ENCODE data around the gene SLC24A5.

SLC24A5 gene

DNA sequence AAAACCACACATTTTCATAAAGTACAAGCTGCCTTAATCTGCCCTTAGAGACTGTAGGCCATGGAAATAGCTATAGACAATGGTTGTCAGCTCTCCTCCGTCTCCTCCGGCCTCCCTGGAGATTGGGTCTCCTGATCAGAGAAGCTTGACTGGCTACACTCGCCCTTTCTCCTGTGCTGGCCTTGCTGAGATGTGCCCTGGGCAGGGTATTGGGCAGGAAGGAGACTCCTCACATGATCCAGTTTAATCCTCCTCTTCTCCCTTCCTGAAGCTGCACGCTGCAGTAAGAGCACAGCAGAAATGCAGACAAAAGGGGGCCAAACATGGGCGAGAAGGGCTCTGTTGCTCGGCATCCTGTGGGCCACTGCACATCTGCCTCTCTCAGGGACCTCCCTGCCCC is at the start of gene SLC24A5:
Gene SLC24A5 (plus strand): TSS at position 246 of the 400 bp plus-strand sequence. CDS start 55 bp downstream, at position 301.
- no peak for FAIRE-seq

DNA sequence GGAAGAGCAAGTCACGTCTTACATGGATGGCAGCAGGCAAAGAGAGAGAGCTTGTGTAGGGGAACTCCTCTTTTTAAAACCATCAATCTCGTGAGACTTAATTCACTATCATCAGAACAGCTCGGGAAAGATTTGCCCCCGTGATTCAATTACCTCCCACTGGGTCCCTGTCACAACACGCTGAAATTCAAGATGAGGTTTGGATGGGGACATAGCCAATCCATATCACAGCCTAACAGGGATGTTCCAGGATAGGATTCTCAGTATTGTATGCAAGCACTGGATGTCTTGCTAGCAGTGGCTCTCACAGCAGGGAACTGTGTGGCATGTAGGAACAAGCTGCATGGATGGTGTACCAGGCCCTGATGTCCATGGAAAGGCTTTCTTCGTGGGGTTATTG is 47.8 kb upstream of the SLC24A5 start:
- FAIRE-seq = no peak

DNA sequence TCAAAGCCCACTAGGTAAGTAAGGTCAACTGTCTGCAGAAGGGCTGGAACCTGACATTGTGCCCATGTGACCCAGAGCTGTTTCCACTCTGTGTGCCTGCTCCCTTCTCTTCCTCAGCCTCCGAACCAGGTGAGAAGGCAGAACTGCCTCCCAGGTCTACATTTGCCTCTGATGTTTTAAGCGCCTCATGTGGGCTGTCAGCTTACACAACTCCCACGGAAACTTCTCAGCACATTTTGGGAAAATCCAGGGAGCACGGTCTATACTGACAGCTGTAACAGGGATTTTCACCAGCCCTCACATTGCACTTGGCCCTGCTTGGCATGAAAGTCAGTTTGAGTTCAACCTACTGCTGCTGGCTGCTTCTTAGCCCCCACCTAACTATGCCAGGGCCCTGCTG is 46.9 kb upstream of the SLC24A5 start:
- FAIRE-seq = no peak

DNA sequence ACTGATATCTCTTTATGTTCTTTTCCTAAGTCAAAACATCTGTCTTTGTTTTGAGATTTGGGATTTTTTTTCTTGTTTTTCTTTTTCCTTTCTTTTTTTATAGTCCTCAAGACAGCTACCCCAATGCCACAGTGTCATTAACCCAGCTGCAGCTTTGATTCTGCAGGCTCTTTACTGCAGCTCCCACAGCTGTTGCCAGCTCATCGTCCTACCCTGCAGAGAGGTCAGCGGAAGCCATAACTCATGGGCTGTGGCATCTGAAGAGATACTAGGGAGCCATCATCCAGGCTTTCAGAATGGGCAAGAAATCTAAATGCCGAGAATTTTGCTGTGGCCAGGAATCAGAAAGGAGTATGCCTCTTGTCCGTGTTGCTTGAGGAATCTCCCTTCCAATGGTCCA is 44.3 kb upstream of the SLC24A5 start:
- no peak for FAIRE-seq

DNA sequence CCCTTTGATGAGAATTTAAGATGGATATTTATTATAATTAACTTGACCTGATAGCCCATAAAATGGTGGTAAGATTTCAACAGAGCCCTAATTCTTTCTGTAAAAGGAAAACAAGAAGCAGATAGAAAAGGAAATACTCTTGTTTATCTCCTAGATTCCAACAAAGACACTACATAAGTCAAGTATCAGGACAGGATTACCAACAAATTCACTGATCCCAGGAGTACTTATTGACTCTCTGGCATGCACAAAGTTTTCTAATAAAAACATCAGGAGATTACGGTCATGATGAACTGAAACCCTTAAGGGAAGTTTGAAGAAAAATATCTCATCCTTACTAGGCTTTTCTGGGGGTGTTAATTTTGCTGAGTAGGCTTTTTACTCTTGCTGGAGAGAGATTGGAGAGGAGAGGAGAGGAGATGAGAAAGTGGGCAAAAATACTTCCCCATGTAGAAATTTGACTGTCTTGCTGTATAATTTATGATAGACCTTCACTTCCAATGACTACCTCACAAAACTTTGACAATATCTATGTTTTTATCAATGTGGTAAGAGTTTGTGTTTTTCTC is 43.1 kb upstream of the SLC24A5 start:
- FAIRE-seq = no peak

DNA sequence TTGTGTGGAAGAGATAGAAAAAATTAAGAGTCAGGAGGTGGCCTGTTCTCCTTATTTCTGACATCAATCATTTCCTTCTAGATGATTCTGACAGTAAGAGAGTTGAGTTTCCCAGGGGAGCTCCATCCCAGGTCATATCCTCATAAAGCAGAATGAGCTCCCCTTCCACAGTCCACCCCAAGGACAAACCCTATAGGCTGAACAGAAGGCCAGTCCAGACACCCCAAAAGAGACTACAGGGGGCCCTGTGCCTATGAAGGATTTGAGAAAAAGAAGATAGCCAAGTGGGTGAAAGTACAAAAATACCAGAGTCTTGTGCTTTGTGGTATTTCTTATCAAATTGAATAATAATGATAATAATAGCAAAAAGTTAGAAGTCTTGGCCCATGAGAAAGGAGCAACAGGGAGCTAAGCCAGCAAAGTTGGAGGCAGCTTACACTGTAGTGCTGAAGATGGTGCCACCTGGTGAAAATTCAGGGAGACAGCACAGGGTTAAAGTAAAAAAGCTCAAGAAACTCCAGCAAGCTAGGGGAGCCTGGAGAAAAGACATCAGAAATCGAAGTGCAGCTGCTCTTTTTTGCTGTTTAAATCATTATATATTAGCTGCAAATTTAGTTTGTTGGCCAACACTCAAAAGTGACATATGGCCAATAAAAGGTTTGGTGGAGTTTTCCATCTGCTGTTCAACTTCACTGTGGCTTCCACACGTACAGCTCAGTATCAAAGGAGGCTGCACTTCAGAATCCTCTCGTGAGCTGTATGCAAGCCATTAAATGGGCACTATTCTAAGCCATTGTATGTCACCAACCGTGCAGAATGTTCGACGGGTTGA is 35.8 kb upstream of the SLC24A5 start:
- FAIRE-seq = no peak

DNA sequence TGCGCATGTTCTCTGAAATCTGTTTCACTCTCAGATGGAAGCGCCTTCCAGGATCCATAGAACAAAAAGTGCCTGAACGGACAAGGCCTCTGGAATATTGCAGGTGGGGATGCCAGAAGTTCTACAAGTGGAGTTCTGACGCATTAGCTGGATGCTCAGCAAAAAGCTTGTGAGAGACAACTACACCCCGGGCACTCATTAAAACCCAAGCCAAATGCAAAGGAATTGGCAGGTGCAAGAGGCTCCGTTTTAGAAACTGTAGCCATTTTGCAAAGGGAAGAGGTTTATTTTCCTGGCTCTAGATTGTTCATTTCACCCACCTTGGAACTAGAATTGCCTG is 35.2 kb upstream of the SLC24A5 start:
- FAIRE-seq = no peak

DNA sequence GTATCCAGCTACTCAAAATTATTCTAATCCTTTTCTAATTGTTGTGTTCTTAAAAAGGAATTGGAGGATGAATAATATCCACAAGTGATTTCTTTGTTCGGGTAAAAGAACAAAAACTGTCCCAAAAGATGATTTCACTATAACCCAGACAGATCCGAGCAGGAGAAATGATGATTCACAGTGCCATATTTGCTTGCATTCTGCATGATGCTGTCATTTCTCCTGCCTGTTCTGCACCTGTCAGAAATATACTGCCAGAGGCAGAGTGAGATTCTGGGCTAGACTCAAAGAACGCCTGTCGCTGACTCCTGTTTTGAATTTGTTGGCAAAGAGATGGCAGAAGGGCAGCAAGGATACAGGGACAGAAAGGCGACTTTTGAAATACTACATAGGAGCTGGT is 34.7 kb upstream of the SLC24A5 start:
- no peak for FAIRE-seq

DNA sequence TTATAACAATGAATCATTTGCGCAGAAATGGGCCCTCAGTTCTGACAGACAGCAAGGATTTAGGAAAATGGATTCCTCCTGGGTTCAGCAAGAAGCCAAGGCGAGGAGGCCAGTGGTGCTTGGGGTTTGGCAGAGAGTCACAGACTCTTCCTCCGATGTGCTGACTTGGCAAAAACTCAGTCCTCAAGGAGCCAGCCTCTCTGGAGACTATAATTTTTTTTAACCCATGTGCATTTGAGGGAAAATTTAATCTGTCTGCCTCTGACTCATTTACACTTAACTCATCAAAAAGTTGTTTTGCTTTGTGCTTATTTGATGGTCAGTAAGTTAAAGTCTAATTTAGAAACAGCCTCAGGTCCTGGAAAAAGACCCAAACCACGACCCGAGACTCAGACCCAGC is 34.2 kb upstream of the SLC24A5 start:
- FAIRE-seq = no peak

DNA sequence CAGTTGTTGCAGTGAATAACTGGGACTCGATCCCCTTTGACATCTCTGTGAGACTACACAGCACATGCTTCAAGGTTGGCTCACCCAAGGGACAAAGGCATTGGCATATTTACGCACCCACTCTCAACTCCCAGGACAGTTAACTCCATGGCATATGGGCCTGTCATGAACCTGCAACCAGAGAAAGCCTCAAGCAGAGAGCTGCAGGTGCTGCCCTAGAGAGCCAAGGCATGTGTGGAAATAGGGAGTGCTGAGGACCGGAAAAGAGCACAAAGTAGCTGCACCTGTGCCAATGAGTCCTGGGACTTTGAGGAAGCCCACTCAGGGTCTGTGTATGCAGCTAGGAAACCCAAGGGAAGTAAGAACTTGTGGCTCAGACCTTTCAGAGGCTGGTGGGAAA is 32.9 kb upstream of the SLC24A5 start:
- no peak for FAIRE-seq

DNA sequence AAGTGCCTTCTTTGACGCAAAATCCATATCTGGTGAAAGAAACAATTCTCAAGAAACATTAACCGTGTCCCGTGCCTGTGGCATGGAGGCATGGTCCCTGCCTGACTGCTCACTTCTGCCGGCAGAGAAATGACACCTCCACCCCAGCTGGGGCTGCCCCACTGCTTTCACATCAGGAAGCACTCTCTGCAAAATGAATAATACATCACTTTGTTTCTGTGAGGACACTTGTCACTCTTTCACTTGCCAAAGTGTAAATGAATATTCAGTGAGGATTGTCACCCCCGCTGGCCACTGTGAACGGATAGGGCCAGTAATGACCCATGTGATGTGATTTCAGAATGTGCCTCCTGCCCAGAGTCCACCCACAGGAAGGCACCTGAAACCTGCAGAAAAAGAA is 31.1 kb upstream of the SLC24A5 start:
- FAIRE-seq = no peak

DNA sequence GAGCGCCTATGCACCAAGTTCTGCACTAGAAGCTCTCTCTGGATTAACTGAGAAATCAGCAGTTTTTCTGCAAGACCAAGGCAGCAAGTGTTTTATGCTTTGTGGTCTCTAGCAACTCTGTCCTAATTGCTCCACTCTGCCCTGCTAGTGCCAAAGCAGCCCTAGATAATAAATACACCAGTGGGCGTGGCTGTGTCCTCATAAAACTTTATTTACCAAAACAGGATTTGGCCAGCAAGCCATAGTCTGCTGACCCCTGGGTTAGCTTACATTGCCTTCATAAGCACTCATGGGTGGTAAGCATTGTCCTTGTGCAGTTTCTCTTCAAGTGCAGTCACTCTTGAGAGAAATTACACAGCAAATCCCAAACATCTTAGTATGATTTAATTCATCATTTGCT is 30.7 kb upstream of the SLC24A5 start:
- FAIRE-seq = no peak

DNA sequence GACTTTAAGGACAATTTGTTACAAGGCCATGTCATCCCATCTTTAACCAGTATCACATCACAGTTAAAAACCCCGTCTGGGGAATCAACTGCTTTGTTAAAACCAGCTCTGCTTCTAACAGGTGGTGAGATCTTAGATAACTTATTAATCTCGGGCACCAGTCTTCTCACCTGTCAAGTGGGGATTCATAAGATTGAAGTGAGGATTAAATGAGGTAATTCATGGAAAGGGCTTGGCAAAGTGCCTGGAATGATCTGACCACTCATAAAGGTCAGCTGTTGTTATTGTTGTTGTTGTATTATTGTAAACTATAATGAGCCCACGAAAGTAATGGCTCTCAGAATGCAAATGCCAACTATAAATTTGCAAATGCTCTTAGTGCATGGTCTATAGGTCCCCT is 30.1 kb upstream of the SLC24A5 start:
- no peak for FAIRE-seq

DNA sequence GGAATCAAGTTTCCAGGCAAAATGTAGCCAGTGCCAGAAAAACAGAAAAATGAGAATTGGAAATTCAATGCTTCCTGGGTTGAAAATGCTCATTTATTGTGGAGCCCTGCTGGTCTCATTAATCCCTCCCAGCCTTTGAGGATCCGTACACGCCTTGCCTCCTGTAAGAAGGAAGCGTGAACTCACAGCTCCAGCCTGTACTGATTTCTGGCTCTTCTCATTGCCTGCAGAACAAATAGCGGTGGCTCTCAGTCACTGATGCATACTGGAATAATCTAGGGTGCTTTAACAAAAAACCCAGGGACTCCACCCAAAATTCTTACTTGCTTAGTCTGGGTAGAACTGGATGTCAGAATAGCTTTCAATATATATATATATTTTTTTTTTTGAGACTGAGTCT is 29.3 kb upstream of the SLC24A5 start:
- FAIRE-seq = no peak

DNA sequence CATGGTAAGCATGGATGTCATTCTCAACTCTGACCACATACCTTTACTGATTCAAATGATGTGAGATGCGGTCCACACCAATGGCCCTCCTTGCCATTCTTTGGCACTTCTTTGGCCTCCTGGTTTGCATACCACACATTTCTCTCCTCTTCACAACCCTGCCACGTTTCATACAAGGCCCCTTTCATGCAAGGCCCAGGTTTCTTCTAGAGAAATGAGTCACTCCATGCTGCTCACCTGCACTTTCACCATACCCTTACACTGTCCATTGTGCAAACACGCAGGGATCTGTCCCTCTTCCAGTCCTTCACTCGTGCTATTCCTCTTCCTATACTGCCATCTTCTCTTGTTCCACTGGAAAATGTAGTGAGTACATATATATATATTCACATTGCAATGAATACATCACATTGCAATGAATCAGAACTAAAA is 24.4 kb upstream of the SLC24A5 start:
- FAIRE-seq = no peak

DNA sequence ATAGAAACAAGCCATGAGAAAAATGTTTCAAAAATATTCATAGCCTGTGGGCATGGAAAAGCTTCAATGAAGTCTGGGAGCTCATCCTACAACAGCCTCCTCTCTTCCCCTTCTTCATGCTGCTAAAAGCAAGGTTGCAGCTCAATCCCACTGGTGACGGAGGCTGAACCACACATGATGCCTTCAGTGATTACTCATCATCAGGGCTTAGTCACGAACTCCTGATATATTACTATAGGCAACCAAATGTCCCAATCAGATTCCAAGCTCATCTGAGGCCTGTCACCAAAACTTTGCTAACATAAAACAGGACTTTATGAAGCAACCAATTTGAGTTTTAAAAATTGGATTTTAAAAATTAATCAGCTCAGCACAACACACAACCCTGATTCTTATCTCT is 24.0 kb upstream of the SLC24A5 start:
- no peak for FAIRE-seq

DNA sequence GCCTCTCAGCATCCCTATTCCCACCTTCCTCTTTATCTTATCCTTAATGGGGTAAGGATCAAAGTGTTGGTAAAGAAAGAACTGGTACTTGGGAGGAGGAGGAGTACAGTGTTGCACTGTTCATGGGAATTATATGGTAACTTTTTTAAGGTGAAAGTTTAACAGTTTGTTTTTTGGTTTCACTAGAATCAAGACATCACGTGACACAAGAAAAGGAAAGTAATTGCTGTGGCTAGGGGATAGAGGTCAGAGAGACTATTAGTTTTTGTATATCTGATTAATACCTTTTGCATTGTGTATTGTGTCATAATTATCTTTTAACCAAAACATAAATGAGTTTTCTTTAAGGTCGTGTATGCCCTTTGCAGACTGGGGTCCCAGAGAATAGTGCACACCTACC is 23.5 kb upstream of the SLC24A5 start:
- FAIRE-seq = no peak

DNA sequence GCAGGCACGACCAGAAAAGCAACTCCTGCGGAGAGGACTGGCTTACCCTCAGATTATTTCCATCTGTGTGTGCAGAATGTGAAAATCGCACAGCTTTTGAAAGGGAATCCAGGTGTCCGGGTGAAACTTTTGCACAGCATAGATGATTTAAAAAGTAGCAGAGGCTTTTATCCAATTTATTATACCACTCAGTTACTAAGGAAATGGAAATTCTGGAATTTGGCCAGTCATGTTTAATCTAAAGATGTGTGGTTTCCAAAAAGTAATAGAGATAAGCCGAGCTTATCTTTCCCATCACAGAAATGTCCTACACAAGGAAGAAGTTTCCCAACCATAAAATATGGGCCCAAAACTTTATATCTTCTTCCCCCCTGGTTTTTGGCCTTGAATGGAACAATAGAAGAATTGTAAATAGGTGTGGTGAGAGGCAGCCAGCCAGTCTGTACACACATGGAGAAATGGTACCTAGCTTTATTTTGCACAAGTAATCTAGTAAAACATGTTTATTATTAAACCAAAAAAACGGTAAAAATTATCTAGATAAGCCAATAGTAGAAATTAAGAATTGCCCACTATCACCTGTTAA is 19.3 kb upstream of the SLC24A5 start:
- FAIRE-seq = no peak

DNA sequence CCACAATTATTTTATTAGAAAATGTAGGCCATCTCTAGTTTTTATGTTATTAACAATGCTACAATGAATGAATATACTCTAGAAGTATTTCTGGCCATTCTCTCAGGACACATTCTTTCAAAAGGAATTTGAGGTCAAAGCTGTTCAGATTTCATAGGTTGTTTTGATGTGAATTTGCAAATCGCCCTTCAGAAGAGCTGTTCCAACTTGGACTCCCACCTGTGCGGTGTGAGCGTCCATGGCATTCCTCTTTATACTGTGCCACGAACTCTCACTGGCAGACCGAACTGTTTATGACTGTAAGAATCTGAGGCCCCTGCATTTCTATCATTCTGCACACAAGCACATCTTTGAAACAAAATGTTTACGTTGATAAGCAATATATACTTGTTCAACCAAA is 18.6 kb upstream of the SLC24A5 start:
- FAIRE-seq = no peak

DNA sequence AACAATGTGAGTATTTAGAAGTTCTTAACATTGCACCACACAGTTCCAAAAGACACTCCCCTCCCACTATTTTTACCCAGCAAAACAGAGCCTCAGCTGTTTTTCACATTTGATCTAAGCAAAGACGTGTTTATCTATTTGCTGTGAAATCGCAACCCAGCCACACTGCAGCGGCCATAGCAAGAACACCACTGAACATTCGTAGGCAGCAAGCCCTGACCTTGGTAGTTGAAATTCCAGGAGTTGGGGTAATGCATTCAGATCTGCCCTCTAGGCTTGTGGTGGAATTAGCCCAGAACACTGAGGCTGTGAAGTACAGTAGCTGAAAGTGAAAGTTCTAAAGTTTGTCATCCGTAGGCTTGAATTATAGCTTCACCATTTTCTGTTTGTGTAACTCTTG is 17.1 kb upstream of the SLC24A5 start:
- no peak for FAIRE-seq

DNA sequence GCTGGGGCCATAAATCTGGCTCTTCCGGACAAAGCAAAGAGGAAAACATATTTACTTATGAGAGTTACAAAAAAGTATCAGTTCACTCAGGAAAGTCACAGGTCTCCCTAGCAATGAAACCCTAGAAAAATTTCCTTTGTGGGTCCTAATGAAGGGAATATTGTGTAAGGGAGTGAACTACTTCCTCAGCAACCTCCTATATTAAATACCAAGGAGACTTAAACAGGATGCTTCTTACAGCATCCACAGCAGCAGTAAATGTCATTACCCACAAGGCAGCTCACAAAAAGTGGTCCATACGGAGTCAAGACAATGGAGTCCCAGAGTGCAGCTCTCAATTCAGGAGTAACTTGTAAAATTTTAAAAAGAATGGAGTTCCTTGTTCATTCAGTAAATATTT is 14.9 kb upstream of the SLC24A5 start:
- no peak for FAIRE-seq

DNA sequence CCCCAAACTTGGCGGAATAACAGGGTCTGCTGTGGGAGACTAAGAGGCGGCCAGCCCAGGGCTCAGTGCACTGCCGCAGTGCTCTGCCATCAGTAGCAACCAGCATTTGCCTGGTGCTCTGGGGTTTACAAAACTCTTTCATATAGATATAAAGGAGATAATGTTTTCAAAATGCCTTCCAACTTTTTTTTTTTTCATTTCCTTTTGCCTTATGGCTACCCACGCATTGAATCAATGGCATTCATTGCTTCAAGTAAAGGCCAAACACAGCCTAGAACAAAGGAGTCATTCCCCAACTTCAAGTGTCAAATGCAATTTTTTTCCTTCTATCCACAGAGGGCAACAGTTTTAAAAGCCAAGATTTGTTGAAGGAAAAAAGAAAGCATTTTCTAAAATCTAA is 11.6 kb upstream of the SLC24A5 start:
- FAIRE-seq = no peak

DNA sequence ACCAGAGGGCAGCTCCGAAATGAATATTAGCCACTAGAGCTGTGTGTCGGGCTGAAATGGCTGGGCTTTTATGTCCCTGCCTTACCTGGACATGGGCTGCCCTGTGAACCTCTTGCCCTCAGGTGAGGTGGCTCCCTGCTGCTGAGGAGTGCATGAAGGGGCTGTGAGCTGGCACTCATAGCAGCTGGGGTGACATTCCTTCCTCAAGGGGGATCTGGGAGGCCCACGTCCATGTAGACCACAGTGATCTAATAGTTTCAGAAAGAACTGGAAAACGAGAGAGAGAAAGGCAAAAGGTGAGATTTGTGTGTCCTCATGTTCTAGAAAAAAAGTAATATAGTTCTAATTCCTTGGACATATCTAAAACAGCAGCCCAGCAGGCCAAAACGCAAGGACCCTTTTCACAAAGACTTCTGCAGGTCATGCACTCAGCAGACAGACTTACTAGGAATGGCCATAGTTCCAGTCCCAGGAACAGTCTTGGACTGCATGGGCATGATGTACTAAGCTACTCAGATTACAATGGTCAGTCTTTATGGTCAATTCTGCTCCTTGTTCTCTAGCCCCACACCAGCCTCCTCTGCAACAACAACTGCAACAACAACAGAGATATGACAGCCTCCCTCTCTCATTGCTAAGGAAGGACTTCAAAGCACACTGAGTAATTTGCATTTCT is 10.8 kb upstream of the SLC24A5 start:
- FAIRE-seq = no peak

DNA sequence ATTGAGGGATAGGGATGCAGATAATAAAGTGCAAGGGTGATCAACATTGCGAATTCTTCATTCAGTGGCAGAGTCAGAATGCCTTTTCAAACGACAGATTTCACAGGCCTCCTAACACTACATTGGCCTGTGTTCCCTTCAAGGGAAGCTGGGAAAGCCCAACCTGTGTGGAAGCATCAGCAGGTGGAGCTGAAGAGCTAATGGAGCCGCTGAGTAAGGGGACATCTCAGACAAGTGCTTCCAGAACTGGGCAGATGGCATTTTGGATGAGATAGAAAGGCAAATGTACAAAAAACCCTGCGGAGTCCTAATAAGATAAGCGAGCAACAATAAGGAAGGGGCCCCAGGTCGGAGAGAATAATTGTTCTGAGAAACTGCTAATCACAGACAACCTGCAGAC is 8.5 kb upstream of the SLC24A5 start:
- FAIRE-seq = no peak
